GM18511 (cell line): ENCODE data around the gene SIGLEC1.

Experiments
- ATAC-seq: cut with Tn5 transposase; IDR thresholded peaks from one replicate; pipeline ENCODE4 v1.9.1; 2021; ENCODE audit warnings: mild to moderate bottlenecking, moderate library complexity; ENCODE audit not compliant: unreplicated experiment

The SIGLEC1 gene

GRCh38 chr20:3712279-3712873 lies at the start of gene SIGLEC1:
TSS of gene SIGLEC1 (minus strand) at chr20:3712600. CDS start at chr20:3707128, 5,472 bp downstream.
- ATAC-seq, result no peak

DNA sequence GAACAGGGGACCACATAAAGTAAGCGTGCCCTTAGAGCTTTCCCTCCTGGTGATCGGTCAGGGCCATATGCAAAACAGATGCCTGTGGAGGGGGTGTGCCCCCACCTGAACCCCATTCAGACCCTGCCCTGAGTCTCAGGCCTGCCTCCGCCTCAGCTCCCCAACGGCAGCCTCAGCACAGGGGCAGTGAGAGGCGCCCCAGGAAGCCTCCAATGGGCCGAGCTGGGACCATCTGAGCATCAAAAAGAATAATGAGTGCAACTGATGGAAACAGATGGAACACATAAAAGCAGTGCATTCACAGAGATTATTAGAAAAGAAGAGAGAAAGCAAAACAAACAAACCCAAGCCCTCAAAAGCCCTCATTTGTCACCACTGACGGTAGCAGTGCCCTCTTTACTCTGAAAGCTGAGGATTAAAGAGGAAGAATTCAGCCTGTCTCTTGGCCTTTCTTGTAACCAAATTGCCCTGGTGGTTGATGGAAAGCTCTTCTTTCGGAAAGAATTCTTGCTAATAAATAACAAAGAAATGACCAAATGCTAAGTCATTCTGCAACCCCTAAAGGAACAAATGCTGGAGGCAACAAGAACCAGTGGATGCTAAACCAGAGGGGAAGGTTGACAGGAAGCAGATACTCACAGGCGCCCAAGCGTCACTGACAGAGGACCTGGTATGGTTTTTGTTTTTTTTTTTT lies 48.4 kb upstream of the SIGLEC1 start:
- ATAC-seq, result no peak

DNA sequence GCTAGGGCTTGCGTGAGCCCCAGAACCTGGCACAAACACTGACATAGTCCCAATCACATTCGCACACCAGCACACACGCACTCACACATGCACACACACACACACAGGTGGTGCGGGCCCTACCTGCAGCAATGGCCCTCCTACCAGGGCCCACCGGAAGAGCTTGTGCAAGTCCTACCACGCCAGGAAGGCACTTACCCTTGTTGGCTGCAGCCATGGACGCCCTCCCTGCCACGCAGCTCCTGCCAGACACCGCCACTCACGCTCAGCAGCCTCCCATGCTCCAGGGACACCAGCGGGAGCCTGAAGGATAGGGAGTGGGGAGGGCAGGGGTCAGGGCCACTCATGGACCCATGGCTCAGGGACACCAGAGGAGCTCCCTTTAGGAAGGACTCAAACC lies 47.5 kb upstream of the SIGLEC1 start:
- ATAC-seq, result no peak

DNA sequence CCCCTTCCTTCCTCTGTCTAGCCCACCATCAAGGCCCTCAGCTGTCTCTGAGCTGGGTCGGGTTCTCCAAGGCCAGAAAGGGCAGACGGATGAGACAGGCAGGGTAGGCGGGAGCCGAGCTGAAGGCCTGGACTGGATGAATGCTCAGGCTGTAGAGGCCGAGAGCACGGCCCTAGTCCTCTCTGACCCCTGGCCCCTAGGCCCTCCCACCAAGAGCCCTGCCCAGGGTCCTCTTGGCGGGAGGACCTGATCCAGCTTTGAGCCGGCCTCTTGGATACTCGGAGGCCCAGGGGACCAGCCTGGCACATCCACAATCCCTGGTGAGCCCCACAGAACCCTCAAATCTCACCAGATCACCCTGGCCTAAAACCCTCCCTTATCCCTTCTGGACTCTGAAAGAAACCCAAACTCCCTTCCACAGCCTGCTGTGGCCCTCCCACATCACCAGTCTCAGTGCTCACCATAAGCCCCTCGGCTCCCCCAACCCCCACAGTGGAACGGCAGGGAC lies 47.0 kb upstream of the SIGLEC1 start:
- no peak for ATAC-seq

GRCh38 chr20:3758566-3758965 lies 46.2 kb upstream of the SIGLEC1 start:
- ATAC-seq, result no peak

GRCh38 chr20:3757268-3757667 lies 44.9 kb upstream of the SIGLEC1 start:
- no peak for ATAC-seq

DNA sequence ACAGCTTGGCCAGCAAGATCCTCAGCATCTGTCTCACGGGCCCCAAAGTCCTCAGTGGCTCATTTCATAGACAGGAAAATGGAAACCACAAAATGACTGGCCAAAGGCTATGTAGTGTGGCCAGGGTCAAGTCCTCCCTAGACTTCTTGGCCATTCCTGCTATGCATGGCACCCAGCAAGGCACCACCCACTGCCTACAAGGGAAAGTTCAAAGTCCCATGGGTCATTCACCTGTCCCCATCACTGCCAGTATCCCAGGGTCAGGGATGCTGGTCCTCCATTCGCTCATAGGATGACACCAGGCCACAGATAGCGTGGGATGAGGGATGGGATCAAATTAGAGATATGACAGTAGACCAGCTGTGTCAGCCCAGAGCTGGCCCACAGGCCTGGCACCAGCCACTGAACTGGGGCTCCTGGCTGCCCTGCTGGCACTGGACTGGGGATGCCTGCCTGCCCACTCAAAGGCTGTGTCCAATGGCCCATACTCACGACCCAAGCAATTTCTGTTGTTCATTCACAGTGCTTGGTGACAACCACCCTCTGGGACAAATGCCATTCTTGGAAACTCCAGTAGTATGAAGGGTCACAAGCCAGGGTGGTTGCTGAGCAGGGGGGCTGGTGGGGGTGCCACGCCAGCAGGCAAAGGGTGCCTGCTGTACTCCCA lies 43.5 kb upstream of the SIGLEC1 start:
- no peak for ATAC-seq

DNA sequence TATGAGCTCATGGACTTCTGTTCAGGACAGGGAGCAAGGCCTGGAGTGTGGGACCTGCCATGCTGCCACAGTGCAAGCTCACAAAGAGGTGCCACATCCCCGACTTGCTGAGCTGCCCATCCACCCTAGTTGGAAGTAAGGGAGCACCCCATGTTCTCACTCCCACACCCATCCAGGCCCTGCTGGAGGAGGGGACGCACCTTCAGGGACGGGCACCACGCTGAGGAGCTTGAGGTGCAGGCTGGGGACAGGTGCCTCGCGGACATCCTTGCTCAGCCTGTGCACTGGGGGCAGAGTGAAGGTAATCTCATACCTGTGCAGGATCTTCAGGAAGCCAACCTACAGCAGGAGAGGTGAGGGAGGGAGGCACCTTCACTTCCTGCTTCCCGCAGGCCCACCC lies 42.9 kb upstream of the SIGLEC1 start:
- ATAC-seq, result no peak

DNA sequence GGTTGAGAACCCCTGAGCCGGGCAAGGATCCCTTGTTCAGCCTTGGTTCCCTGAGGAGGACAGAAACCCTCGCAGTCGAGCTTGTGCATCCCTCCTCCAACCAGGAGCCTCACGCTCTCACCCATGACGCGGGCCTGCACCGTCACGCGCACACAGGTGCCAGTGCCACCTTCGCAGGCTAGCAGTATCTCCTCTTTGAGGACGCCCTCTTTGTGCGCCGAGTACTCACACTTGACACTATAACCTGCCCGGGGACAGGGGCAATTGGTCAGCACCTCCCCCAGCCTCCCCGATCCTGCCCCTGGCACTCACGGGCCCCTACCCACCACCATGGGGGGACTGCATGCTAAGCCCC lies 41.9 kb upstream of the SIGLEC1 start:
- ATAC-seq, result no peak

GRCh38 chr20:3753501-3754275 lies 41.3 kb upstream of the SIGLEC1 start:
- ATAC-seq, result no peak

GRCh38 chr20:3753098-3753497 lies 40.7 kb upstream of the SIGLEC1 start:
- ATAC-seq, result no peak

GRCh38 chr20:3752386-3752759 lies 40.0 kb upstream of the SIGLEC1 start:
- no peak for ATAC-seq

- no peak for ATAC-seq
Measured at GRCh38 chr20:3751675-3752385, 39.4 kb upstream of the SIGLEC1 start.

DNA sequence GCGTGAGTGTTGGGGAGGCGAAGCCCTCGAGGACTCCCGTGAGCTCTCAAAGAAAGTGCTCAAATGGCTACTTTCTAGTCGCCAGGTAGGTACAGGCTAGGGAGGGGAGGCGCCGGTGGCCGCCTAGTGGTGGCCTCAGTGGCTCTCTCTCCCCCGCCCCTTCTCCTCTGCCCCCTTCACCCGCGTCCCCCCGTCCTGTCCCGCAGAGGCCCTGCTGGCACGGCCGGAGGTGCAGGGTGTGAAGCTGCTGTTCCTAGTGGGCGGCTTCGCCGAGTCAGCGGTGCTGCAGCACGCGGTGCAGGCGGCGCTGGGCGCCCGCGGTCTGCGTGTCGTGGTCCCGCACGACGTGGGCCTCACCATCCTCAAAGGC lies 38.9 kb upstream of the SIGLEC1 start:
- no peak for ATAC-seq

DNA sequence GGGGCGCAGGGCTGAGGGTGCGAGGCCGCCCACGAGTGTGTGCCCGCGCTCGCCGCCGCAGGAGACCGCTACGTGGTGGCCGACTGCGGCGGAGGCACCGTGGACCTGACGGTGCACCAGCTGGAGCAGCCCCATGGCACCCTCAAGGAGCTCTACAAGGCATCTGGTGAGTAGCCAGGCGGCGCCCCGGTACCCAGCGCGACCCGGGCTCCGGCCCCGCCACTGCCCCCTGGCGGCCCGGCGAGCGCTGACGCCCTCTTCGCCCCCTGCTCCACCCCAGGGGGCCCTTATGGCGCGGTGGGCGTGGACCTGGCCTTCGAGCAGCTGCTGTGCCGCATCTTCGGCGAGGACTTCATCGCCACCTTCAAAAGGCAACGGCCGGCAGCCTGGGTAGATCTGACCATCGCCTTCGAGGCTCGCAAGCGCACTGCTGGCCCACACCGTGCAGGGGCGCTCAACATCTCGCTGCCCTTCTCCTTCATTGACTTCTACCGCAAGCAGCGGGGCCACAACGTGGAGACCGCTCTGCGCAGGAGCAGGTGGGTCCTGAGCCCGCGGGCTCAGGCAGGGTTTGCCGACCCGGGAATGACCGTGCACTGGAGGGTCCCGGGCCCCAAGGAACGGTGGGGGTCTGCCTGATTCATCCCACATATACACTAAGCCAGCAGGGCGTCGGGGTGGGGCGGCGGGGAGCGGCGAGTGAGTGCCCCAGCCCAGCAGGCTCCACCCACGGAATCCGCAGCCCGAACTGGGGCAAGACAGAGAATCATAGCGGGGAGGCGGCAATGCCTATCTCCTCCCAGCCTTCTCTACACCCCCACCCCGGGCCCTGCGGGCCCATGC lies 37.5 kb upstream of the SIGLEC1 start:
- ATAC-seq, result no peak

DNA sequence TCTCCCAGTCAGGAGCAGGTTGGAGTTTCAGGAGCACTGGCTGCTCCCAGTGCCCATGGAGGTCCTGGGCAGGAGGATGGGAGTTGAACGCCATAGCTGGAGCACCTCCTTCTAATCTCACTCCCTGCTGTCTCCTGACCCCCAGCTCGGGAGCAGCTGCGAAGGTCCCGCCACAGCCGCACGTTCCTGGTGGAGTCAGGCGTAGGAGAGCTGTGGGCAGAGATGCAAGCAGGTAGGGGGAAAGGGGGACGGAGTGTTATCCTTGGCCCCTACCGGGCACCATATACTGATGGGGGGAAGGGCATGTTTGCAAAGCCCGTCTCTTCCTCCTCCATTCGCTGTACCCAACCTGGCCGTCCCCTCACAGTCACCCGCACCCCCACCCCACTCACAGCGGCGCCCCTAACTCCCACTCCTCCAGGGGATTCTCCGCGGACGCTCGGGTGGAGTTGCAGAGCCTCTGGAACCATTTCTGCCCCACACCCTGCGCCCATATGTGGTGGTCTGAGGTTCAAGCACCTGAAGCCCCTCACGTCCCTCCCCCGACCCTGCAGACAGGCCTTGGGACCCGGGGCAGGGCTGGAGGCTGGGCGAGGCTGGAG lies 36.8 kb upstream of the SIGLEC1 start:
- ATAC-seq, result no peak

- no peak for ATAC-seq
Measured at GRCh38 chr20:3748073-3748472, 35.7 kb upstream of the SIGLEC1 start.

DNA sequence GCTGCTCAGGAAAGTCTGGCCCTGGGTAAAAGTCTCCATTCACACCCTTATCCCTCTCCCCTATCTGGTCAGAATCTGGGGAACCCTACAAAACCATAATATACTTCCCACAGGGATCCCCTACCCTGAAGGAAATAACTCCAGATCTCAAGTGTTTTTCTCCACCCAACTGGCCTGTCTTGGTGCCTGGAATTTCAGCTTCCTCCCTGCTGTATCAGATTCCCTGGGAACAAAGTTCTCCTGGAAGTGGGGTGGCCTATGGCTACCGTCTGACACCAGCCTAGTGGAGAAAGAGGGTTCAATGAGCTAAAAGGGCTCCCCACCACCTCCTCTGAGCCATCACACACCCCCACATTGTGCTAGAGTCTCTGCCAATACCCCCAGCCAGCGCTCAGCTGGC lies 35.1 kb upstream of the SIGLEC1 start:
- ATAC-seq, result no peak

- no peak for ATAC-seq
Measured at GRCh38 chr20:3745686-3746173, 33.3 kb upstream of the SIGLEC1 start.
